Measurements from ENCODE around the gene LGI1.

The LGI1 gene

DNA sequence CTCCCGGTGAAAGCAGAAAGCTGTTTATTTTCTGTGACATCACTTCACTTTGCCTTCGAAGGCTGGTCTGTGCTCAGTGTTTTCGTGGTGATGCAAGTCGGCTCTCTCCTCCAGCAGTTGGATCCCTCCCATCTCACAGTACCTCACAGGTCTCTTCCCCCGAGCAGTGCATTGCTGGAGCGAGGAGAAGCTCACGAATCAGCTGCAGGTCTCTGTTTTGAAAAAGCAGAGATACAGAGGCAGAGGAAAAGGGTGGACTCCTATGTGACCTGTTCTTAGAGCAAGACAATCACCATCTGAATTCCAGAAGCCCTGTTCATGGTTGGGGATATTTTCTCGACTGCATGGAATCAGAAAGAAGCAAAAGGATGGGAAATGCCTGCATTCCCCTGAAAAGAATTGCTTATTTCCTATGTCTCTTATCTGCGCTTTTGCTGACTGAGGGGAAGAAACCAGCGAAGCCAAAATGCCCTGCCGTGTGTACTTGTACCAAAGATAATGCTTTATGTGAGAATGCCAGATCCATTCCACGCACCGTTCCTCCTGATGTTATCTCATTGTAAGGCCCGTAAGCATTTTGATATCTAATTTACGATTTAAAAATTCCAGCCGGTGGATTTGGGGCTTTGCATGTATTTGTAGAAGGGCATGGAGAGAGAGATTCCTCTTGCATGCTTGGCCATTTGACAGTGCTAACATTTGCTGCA lies at the start of gene LGI1:
LGI1 (plus strand) TSS at position 136 of the 707 bp plus-strand sequence; CDS start at position 345, 209 bp downstream.
- DNase-seq = no peak

GRCh38 chr10:93710333-93710909 lies 47.3 kb upstream of the LGI1 start:
- DNase-seq = no peak

DNA sequence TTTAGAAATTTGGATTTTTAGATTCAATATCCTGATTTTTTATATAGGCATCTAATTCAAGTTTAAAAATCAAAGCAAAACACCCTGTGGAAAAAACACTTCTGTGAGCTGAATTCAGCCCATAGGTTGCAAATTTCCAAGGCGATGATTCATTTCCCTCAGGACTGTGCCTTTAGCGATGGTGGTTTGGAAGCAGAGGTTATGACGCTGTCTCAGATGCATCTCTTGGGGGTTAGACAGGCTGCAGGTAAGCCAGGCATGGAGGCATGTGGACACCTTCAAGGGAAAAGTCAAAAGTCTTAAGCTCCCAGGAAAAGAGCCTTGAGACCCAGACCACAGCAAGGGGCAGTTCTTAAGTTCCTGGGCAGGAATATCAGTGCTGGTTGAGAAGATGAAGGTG lies 45.8 kb upstream of the LGI1 start:
- DNase-seq = no peak

GRCh38 chr10:93712593-93712992 lies 45.1 kb upstream of the LGI1 start:
- DNase-seq = no peak

GRCh38 chr10:93715345-93715744 lies 42.4 kb upstream of the LGI1 start:
- DNase-seq = no peak

GRCh38 chr10:93716766-93717165 lies 41.0 kb upstream of the LGI1 start:
- DNase-seq = no peak

GRCh38 chr10:93718937-93719725 lies 38.6 kb upstream of the LGI1 start:
- no peak for DNase-seq

- no peak for DNase-seq
Measured at GRCh38 chr10:93719901-93720300, 37.8 kb upstream of the LGI1 start.

DNA sequence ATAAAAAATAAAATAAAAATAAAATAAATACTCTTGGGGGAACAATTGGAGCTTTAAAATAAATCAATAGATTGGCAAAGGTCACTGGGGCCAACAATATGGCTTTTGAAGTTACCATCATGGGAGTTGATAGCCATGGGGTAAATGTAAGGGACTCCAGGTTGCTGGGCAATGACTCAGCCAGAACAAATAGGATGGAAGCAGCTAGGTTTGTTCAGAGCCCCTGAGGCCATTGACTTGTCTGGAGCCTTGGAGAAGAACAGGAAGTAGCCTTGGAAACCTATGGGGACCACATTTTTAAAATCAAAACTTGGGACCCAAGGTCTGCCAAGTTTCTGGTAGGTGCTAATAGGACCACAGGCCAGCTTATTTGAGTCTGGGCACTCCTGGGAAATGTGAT lies 35.2 kb upstream of the LGI1 start:
- DNase-seq = no peak

DNA sequence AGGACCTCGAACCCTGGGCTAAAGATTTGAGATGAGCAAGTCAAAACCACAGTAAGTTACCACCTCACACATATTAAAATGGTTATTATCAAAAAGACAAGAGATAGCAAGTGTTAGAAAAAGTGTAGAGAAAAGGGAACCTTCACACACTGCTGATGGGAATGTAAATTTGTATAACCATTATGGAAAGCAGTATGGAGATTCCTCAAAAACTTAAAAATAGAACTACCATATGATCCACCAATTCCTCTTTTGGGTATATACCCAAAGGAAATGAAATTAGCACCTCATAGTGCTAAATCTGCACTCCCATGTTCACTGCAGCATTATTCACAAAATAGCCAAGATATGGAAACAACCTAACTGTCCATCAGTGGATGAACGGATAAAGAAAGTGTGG lies 34.6 kb upstream of the LGI1 start:
- DNase-seq = no peak

GRCh38 chr10:93726024-93726423 lies 31.7 kb upstream of the LGI1 start:
- DNase-seq = no peak

DNA sequence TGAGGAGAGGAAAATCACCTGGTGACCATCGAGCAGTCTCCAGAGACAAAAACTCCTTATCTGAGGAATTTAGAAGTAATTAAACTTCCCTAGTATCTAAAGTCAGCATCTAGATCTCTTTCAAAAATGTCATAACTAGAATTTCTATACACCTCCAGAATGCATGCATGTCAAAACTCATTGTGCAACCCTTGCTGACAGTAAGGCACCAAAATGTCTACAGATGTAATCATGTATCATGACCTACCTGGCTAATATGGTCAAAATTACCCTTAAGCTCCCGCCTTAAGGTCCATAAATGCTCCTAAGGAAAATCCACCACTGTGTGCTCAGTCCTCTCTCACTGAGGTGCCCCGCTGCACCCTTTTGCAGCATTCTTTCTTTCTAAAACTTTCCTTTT lies 16.4 kb upstream of the LGI1 start:
- DNase-seq = no peak

DNA sequence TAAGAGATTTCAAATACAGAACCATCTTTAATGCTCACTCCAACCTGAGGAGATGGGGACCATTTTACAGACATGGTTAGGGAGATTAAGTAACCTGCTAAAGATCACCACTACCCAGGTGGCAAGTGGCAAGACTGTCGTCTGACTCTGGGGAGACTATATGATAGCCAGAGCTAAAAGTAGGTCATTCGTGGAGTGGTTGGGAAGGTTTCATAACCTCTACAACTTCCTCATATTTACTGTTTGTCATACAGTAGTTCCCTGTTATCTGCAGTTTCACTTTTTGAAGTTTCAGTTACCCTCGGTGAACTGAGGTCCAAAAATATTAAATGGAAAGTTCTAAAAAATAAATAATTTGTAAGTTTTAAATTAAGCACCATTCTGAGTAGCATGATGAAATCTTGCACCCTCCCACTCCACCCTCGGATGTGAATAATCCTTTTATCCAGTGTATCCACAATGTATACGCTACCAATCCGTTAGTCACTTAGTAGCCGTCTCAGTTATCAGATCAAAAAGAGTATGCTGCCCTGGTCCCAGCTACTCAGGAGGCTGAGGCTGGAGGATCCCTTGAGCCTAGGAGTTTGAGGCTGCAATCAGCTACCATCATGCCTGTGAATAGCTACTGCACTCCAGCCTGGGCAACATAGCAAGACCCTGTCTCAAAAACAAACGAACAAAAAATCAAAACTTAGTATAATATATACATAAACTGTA lies 14.9 kb upstream of the LGI1 start:
- DNase-seq = no peak

- no peak for DNase-seq
Measured at GRCh38 chr10:93745408-93746065, 12.2 kb upstream of the LGI1 start.

- no peak for DNase-seq
Measured at GRCh38 chr10:93746844-93747284, 10.9 kb upstream of the LGI1 start.

- no peak for DNase-seq
Measured at GRCh38 chr10:93749218-93749799, 8.4 kb upstream of the LGI1 start.

GRCh38 chr10:93751124-93751523 lies 6.6 kb upstream of the LGI1 start:
- DNase-seq = no peak

DNA sequence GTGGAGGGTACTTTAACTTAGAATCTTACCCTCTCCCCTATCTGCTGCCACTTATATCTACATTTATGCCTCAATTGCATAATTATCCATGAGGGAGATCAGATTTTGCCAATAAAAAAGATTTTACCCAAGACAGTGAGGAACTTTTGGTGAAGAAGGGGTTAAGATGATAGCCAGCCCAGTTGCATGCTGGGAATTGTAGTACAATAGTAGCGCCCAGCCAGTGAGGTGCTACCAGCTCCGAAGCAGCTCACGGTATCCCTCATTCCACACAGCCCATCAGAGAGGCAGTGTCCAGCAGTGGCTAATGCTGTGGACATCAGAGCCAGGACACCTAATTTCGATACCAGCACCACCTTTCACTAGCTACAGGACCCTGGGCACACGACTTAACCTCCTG lies 5.9 kb upstream of the LGI1 start:
- DNase-seq = no peak

DNA sequence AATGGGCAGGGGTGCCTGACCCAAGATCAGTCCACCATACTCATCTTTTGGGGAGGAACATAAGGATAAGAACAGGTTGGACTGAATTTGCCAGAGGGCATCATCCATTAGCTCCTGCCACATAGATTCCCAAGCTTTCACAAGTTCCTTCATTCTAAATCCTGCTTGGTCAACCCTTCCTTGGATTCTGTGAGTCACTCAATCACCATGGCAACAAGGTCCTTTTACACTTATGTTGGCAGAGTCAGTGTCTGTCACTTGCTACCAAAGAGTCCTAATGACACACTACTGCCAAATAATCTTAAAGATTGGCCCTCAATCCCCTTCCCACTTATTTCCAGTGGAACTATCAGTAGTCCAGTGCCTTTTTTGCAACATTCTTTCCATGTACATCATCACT lies 5.0 kb upstream of the LGI1 start:
- no peak for DNase-seq

DNA sequence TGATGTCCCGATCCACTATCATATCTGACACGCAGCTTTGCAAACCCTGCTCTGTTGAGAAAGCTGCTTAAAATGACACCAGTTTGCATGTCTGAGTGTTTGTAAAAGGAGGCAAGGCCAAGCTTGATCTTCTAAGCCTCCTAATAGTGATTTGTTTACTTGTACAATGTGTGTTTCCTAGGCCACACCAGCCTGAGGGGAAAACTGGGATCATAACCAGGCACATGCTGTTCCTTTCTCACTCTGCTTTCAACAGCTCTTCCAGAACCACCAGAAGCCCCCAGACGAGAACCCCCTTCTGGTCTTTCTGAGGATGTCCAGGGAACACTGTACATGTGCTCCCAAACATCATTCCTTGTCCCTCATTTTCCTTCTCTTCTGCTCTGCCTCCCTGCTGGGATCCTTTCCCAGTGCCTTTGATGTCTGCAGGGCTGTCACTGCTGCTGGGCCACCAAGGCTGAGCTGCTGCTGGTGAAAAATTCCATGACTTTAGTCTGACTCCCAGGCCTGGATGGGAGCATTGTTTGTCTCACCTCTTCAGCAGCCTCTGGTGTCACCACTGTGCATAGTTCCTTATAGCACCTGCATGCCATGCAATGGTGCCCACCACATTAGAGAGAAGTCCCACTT lies 4.0 kb upstream of the LGI1 start:
- no peak for DNase-seq

GRCh38 chr10:93754761-93755160 lies 3.0 kb upstream of the LGI1 start:
- DNase-seq = no peak

All from activated CD4-positive, CD25-positive, alpha-beta regulatory T cell treated with anti-CD3 and anti-CD28 coated beads, Interleukin-2, amount 50 U/mL, for 72 hours (primary cell).